Germinal center (tissue), 1 donor: ENCODE measurements around the gene MPHOSPH6.
"Not testable (repeated sequence)": the region's sequence is repeated elsewhere in the genome, so short reads cannot be mapped to it uniquely, and the experiment has no call there.

Source experiments
- DNase-seq: peaks from one replicate; pipeline ENCODE4 v3.0.0; 2012; ENCODE audit warnings: mixed read lengths, low spot score

MPHOSPH6 gene

DNA sequence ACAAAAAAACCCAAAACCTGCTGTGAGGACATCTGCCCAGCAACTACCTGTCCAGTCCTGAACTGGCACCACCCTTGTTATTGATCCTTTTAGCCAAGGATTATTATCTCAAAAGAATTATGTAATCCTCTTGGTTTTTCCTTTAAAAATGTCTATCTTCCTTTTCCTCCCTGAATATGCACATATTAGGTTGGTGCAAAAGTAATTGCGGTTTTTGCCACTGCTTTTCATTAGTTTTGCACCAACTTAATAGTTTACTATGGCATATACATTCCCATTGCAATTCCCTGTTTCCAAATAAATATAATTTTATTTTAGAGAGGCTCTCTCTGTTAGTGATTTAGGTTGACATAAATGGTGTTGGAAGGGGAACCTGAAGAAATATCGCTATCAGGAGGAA is 51.3 kb downstream of the MPHOSPH6 start:
- no peak for DNase-seq

DNA sequence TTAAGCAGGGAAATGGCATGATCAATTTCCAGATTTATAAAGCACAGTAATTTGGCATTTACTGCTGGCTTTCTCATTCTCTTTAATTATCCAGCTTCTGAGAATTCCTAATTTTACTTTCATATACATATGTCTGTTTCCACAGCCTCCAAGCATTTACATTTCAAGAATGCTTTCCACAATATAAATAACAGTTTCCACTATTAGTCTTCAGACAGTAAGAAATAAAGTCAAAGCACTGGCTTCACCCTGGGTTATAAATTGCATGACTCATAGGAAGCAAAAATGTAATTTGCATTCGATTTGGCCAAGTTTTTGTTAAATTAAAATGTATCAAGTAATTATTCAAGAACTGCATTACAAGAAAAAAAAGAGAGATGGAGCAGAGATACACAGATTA is 53.5 kb downstream of the MPHOSPH6 start:
- no peak for DNase-seq

DNA sequence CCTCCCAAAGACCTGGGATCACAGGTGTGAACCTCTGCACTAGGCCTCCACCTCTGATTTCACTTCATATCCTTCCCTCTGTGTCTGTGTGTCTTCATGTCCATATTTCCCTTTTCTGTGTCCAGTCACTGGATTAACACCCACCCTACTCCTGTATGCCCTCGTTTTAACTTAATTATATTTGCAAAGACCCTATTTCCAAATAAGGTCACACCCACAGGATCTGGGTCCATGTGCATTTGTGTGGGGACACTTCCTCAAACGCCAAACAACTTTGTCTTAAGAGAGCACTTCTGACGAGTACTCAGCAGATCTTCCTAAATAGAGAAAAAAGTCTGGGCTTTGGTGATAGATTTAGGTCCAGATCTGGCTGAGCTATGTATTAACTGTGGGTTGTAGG is 56.3 kb downstream of the MPHOSPH6 start:
- DNase-seq = no peak

DNA sequence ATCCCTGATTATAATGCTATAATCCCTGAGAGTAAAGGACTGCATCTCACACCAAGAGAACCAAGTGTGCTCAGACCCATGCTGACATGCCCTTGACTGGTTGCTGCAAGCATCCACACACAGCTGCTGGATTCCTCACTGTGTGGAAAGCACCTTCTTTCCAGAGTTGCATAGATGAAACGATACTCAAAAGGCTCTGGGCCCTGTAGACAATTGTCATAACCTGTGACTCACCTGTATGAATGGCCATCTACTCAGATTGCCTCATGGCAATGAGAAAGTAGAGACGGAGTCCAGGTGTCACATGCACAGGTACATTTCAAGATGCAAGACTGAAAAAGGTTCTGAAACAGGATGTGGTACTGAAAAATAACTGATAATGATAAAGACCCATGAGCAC is 58.1 kb downstream of the MPHOSPH6 start:
- DNase-seq = no peak

DNA sequence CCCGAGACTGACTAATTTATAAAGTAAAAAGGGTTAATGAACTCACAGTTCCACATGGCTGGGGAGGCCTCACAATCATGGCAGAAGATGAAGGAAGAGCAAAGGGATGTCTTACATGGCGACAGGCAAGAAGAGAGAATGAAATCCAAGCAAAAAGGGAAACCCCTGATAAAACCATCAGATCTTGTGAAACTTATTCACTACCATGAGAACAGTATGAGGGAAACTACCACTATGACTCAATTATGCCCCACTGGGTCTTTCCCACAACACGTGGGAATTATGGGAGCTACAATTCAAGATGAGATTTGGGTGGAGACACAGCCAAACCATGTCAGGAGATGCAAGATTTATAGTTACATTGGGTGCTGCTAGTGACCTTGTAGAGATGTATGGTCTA is 60.8 kb downstream of the MPHOSPH6 start:
- DNase-seq = not testable (repeated sequence)

DNA sequence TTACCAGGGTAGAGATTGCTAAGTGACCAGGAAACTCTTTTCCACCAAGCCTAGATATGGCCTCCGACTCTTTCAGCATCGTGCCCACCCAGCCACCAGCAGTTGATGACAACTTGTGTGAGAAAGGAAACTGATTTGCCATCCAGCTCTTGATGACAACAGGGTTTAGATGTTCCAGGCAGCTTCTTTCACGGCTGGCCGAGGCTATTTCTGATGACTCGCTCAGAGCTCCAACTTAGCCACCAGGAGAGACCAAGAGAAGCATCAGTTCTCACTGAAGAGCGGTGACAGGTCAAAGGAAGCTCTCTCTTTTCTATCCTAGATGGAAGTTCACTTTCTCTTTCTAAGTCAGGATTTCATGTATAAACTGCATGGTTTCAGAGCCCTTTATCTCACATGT is 61.2 kb downstream of the MPHOSPH6 start:
- no peak for DNase-seq

DNA sequence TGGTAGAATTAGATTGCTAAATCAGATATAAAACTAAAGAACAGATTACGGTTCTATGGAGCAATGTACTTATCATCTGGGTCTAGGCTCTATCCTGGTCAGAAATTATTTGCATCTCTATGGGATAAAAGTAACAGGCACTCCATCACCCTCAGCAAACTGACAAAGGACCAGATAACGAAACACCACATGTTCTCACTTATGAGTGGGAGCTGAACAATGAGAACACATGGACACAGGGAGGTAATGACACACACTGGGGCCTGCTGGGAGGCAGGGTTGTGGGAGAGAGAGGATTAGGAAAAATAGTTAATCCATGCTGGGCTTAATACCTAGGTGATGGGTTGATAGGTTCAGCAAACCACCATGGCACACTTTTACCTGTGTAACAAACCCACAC is 61.9 kb downstream of the MPHOSPH6 start:
- no peak for DNase-seq

DNA sequence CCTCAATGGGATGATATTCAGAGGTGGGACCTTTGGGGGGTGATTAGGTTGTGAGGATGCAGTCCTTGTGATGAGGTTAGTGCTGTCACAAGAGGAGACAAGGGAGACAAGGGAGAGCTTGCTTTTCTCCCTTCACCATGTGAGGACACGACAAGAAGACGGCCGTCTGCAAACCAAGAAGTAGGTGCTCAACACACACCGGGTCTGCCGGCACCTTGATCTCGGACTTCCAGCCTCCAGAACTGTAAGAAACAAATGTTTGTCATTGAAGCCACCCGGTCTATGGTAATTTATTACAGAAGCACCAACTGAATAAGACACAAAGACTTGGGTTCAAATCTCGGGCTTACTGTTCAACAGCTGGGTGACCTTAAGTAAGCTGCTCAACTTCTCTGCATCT is 64.9 kb downstream of the MPHOSPH6 start:
- DNase-seq = no peak
